ENCODE data around the gene HMOX2.

Gene HMOX2

DNA sequence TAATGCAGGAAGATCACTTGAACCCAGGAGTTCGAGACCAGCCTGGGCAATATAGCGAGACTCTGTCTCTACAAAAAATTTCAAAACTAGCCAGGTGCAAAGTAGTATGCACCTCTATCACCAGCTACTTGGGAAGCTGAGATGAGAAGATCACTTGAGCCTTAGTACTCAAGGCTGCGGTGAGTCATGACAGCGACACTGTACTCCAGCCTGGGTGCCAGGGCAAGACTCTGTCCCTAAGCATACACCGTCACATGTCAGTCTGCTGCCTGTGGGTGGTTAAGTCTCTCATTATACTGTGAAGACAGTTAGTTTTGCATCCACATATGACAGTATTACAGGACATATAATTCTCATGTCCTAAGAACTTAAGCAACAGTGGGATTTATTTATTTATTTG is 23.5 kb upstream of the HMOX2 start:
- Histone ChIP-seq H3K9me3 (ENCODE audit: insufficient read depth, low read length) (no peaks in the 10 kb centered on the region), H3K4me3 (ENCODE audit: insufficient read length, low read depth) (no peak overlapping the region), H3K4me1 (ENCODE audit: insufficient read depth, insufficient read length) (peaks cover 3% of the 10 kb centered on the region), H3K27me3 (ENCODE audit: insufficient read depth, insufficient read length) (no peaks in the 10 kb centered on the region), H3K9ac (ENCODE audit: insufficient read length, low read depth) (no peak overlapping the region), H3K36me3 (ENCODE audit: insufficient read depth, insufficient read length, low read length) (peaks cover 93% of the 10 kb centered on the region)
- DNase-seq (ENCODE audit: low read depth, low spot score) = no peak
- no peak for TF ChIP-seq YY1 (IDR thresholded peaks at IDR 0.05; ENCODE audit: insufficient read depth, insufficient read length)
- TF ChIP-seq SUZ12 (IDR thresholded peaks at IDR 0.05; ENCODE audit: extremely low read depth, insufficient read depth, insufficient read length) = no peak
- no peak for TF ChIP-seq ZNF274 (IDR thresholded peaks at IDR 0.05; ENCODE audit: low read depth, low read length)

DNA sequence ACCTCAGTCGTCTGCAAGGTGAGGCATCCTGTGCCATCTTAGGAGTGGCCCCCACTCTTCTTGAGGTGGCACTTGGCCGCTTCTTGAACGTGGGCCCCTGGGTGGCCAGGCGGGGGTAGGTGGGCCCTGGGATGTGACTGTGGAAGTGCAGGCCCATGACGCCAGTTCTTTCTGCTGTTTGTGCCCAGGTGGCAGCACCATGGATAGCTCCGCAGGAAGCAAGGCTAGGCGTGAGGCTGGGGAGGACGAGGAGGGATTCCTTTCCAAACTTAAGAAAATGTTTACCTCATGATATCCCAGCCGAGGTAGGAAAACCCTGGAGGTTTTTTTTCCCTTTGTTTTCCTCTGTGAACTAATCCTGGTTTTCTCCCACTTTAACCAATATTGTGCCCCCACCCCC is 21.6 kb upstream of the HMOX2 start:
- DNase-seq (ENCODE audit: low read depth, low spot score) = no peak
- H3K9me3 ChIP-seq (ENCODE audit: insufficient read depth, low read length) = no peaks in the 10 kb centered on the region
- TF ChIP-seq SUZ12 (IDR thresholded peaks at IDR 0.05; ENCODE audit: extremely low read depth, insufficient read depth, insufficient read length) = no peak
- TF ChIP-seq ZNF274 (IDR thresholded peaks at IDR 0.05; ENCODE audit: low read depth, low read length) = no peak
- TF ChIP-seq YY1 (IDR thresholded peaks at IDR 0.05; ENCODE audit: insufficient read depth, insufficient read length) = no peak
- H3K9ac ChIP-seq (ENCODE audit: insufficient read length, low read depth) = no peak overlapping the region
- no peaks in the 10 kb centered on the region for H3K27me3 ChIP-seq (ENCODE audit: insufficient read depth, insufficient read length)
- H3K4me1 ChIP-seq (ENCODE audit: insufficient read depth, insufficient read length) = peaks cover 7% of the 10 kb centered on the region
- H3K4me3 ChIP-seq (ENCODE audit: insufficient read length, low read depth) = no peak overlapping the region
- peaks cover 89% of the 10 kb centered on the region for H3K36me3 ChIP-seq (ENCODE audit: insufficient read depth, insufficient read length, low read length)

DNA sequence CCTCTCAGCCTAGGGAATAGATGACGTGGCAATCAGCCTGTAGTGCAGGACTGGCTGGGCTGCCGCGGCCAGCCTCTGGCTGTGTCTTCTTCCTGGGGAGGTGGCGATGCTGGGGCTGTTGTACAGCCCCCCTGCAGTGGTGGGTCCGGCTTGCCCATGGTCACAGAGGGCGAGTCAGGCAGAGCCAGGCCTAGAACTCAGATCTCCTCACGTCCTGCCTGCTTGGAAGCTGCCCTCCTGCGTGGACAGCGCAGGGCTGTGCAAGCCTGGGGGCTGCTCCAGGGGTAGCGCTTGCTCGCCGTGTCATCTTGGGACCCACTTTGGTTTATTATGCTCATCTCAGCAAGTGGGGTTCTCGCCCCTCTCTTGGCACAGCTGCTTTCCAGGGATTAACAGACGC is 21.1 kb upstream of the HMOX2 start:
- Histone ChIP-seq H3K9me3 (ENCODE audit: insufficient read depth, low read length) (no peaks in the 10 kb centered on the region), H3K4me1 (ENCODE audit: insufficient read depth, insufficient read length) (peaks cover 7% of the 10 kb centered on the region), H3K9ac (ENCODE audit: insufficient read length, low read depth) (no peak overlapping the region), H3K36me3 (ENCODE audit: insufficient read depth, insufficient read length, low read length) (peaks cover 89% of the 10 kb centered on the region), H3K27me3 (ENCODE audit: insufficient read depth, insufficient read length) (no peaks in the 10 kb centered on the region), H3K4me3 (ENCODE audit: insufficient read length, low read depth) (no peak overlapping the region)
- TF ChIP-seq ZNF274 (IDR thresholded peaks at IDR 0.05; ENCODE audit: low read depth, low read length) = no peak
- TF ChIP-seq YY1 (IDR thresholded peaks at IDR 0.05; ENCODE audit: insufficient read depth, insufficient read length) = no peak
- TF ChIP-seq SUZ12 (IDR thresholded peaks at IDR 0.05; ENCODE audit: extremely low read depth, insufficient read depth, insufficient read length) = no peak
- no peak for DNase-seq (ENCODE audit: low read depth, low spot score)

DNA sequence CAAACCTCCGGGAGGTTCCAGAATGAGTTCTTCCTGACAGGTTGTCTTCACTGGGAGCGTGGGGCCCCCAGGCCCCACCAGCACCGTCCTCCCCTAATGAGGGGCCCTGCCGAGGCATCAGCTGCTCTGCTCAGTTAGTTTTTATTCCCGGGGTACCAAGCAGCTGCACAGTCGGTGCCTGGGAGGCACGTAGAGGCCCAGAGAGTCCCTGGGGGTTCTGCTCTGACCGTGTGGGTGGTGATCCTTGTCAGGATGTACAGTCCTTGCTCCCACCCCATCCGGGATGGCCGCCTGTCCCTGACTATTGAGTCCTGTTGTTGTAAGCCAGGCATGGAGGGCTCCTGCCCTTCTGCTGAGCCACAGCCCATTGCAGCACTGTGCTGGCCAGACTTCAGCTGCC is 20.2 kb upstream of the HMOX2 start:
- no peaks in the 10 kb centered on the region for H3K27me3 ChIP-seq (ENCODE audit: insufficient read depth, insufficient read length)
- H3K4me3 ChIP-seq (ENCODE audit: insufficient read length, low read depth) = no peak overlapping the region
- no peak for DNase-seq (ENCODE audit: low read depth, low spot score)
- H3K9me3 ChIP-seq (ENCODE audit: insufficient read depth, low read length) = no peaks in the 10 kb centered on the region
- H3K36me3 ChIP-seq (ENCODE audit: insufficient read depth, insufficient read length, low read length) = peaks cover 86% of the 10 kb centered on the region
- TF ChIP-seq ZNF274 (IDR thresholded peaks at IDR 0.05; ENCODE audit: low read depth, low read length) (no peak), SUZ12 (IDR thresholded peaks at IDR 0.05; ENCODE audit: extremely low read depth, insufficient read depth, insufficient read length) (no peak), YY1 (IDR thresholded peaks at IDR 0.05; ENCODE audit: insufficient read depth, insufficient read length) (no peak)
- H3K4me1 ChIP-seq (ENCODE audit: insufficient read depth, insufficient read length) = peaks cover 7% of the 10 kb centered on the region
- no peak overlapping the region for H3K9ac ChIP-seq (ENCODE audit: insufficient read length, low read depth)

DNA sequence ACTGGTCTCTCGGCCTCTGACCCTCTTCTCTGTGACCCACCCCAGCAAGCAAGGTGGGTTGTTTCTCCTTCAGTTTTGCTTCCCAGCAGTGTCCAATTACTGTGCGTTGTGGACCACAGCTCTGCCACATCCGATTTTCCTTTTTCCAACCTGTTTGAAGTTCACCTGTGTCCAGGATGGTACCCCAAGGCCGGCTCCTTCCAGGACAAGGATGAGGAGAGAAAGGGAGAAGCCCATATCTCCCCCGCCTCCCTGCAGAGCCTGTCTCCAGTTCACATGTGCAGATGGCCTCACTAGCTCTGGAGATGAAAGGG is 15.3 kb upstream of the HMOX2 start:
- DNase-seq (ENCODE audit: low read depth, low spot score) = no peak
- H3K4me3 ChIP-seq (ENCODE audit: insufficient read length, low read depth) = no peak overlapping the region
- no peak overlapping the region for H3K9ac ChIP-seq (ENCODE audit: insufficient read length, low read depth)
- peaks cover 10% of the 10 kb centered on the region for H3K4me1 ChIP-seq (ENCODE audit: insufficient read depth, insufficient read length)
- H3K36me3 ChIP-seq (ENCODE audit: insufficient read depth, insufficient read length, low read length) = peaks cover 82% of the 10 kb centered on the region
- TF ChIP-seq ZNF274 (IDR thresholded peaks at IDR 0.05; ENCODE audit: low read depth, low read length) = no peak
- no peak for TF ChIP-seq SUZ12 (IDR thresholded peaks at IDR 0.05; ENCODE audit: extremely low read depth, insufficient read depth, insufficient read length)
- no peak for TF ChIP-seq YY1 (IDR thresholded peaks at IDR 0.05; ENCODE audit: insufficient read depth, insufficient read length)
- no peaks in the 10 kb centered on the region for H3K9me3 ChIP-seq (ENCODE audit: insufficient read depth, low read length)
- no peaks in the 10 kb centered on the region for H3K27me3 ChIP-seq (ENCODE audit: insufficient read depth, insufficient read length)

DNA sequence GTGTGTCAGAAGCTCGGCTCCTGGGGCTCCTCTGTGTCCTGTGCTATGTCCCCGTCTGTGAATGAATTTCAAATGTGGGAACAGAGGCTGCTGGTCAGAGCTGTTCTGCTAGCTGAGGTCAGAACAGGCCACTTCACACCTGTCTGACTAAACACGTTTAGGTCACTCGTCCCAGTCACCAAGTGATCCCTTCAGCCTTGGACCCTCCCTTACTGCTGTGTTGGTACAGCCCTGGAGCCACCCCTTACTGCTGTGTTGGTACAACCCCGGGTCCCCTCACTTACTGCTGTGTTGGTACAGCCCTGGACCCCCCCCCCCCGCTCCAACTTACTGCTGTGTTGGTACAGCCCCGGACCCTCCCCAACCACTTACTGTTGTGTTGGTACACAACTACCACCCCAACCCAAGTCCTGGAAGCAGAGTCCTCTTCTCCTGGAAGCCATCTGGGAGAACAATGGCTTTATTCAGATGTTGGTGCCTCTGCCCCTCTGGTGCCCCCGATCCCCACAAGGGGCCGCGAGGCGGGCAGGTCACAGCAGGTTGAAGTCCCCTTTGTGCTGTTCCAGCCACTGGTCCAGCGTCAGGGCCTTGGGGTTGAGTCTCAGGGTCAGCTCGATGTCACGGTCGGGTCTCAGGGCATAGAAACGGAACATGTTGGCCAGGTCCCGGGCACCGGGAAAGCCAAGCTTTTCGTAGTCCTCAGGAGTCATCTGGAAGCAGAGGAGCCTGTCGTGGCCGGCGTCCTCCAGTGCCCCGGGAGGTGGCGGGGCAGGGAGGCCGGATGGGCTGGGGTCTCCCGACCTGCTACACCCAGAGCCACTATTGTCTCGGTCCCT is 14.7 kb upstream of the HMOX2 start:
- TF ChIP-seq YY1 (IDR thresholded peaks at IDR 0.05; ENCODE audit: insufficient read depth, insufficient read length) (no peak), ZNF274 (IDR thresholded peaks at IDR 0.05; ENCODE audit: low read depth, low read length) (no peak), SUZ12 (IDR thresholded peaks at IDR 0.05; ENCODE audit: extremely low read depth, insufficient read depth, insufficient read length) (no peak)
- peaks cover 10% of the 10 kb centered on the region for H3K4me1 ChIP-seq (ENCODE audit: insufficient read depth, insufficient read length)
- no peaks in the 10 kb centered on the region for H3K9me3 ChIP-seq (ENCODE audit: insufficient read depth, low read length)
- no peaks in the 10 kb centered on the region for H3K27me3 ChIP-seq (ENCODE audit: insufficient read depth, insufficient read length)
- peaks cover 82% of the 10 kb centered on the region for H3K36me3 ChIP-seq (ENCODE audit: insufficient read depth, insufficient read length, low read length)
- no peak overlapping the region for H3K4me3 ChIP-seq (ENCODE audit: insufficient read length, low read depth)
- H3K9ac ChIP-seq (ENCODE audit: insufficient read length, low read depth) = no peak overlapping the region
- no peak for DNase-seq (ENCODE audit: low read depth, low spot score)

DNA sequence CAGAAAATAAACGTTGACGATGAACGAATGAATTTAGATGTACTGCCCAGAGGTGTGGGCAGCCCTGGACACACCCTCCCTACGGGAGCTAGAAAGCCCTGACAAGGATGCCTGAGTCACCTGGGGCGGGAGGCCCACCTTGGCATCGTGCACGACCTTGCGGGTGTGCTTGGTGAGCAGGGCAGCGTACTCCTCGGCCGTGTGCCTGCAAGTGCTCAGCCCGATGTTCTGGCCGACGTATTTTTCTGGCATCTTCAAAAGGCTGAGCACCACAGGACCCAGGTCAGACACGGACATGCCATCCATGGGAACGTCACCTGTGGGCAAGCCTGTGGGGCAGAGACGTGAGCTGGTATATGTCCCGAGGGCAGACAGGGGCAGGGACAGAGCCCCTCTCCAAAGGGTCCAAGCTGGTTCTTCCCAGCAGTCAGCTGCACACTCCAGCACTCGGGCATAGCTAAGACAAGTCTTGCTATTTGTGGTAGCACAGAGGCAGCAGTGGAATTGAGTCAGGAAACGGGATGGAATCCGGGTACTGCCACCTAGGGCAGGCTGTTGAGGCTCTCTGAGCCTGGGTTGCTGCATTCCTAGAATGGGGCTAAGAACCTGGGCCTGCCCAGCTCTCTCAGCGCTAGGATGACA is 12.6 kb upstream of the HMOX2 start:
- Histone ChIP-seq H3K9me3 (ENCODE audit: insufficient read depth, low read length) (no peaks in the 10 kb centered on the region), H3K36me3 (ENCODE audit: insufficient read depth, insufficient read length, low read length) (peaks cover 83% of the 10 kb centered on the region), H3K4me3 (ENCODE audit: insufficient read length, low read depth) (no peak overlapping the region), H3K9ac (ENCODE audit: insufficient read length, low read depth) (peak overlapping the region; percentile 15), H3K4me1 (ENCODE audit: insufficient read depth, insufficient read length) (peaks cover 10% of the 10 kb centered on the region), H3K27me3 (ENCODE audit: insufficient read depth, insufficient read length) (no peaks in the 10 kb centered on the region)
- no peak for TF ChIP-seq YY1 (IDR thresholded peaks at IDR 0.05; ENCODE audit: insufficient read depth, insufficient read length)
- no peak for TF ChIP-seq ZNF274 (IDR thresholded peaks at IDR 0.05; ENCODE audit: low read depth, low read length)
- no peak for TF ChIP-seq SUZ12 (IDR thresholded peaks at IDR 0.05; ENCODE audit: extremely low read depth, insufficient read depth, insufficient read length)
- no peak for DNase-seq (ENCODE audit: low read depth, low spot score)

Data from NT2/D1 (cell line).